Activated CD8-positive, alpha-beta T cell treated with anti-CD3 and anti-CD28 coated beads for 36 hours (primary cell): ENCODE data around the gene NHS. TPM values are rescaled to one million over a fixed set of nuclear protein-coding genes. Genes with fewer than 3 reads are reported as not detected.

Experiments
- ATAC-seq: fragments of 200-7000 bp; cut with Tn5 transposase; one replicate; pipeline ENCODE4 v1.10.0; 2021; ENCODE audit warnings: mild to moderate bottlenecking, moderate library complexity
- CTCF ChIA-PET: fragments of 350-600 bp; sonication (Branson Sonifier 250); formaldehyde crosslinking; loops from one replicate; lab custom pipeline; 2021; ENCODE audit warnings: antibody characterized with exemption; lab: Charles Lee
- POLR2A ChIA-PET: fragments of 350-600 bp; sonication (Branson Sonifier 250); formaldehyde crosslinking; loops from one replicate; lab custom pipeline; 2021; ENCODE audit warnings: antibody characterized with exemption; lab: Charles Lee
- DNase-seq: peaks from one replicate; pipeline ENCODE4 v3.0.0-alpha.2; 2020
- H3K27ac Mint-ChIP-seq: one replicate; pipeline ENCODE4 v1.8.0; 2021; ENCODE audit warnings: mild to moderate bottlenecking, mixed read lengths
- H3K27me3 Mint-ChIP-seq: one replicate; pipeline ENCODE4 v1.8.0; 2021; ENCODE audit warnings: mixed read lengths
- H3K36me3 Mint-ChIP-seq: one replicate; pipeline ENCODE4 v1.8.0; 2021; ENCODE audit warnings: low read depth, mixed read lengths
- H3K4me1 Mint-ChIP-seq: one replicate; pipeline ENCODE4 v1.8.0; 2021; ENCODE audit warnings: low read depth, mixed read lengths
- H3K4me3 Mint-ChIP-seq: one replicate; pipeline ENCODE4 v1.8.0; 2021; ENCODE audit warnings: mild to moderate bottlenecking, moderate library complexity, mixed read lengths
- H3K9me3 Mint-ChIP-seq: one replicate; pipeline ENCODE4 v1.8.0; 2021; ENCODE audit warnings: mixed read lengths
- CTCF ChIP-seq: fragments of 200-600 bp; IDR thresholded peaks from one replicate; pipeline ENCODE4 v1.8.0; 2022; ENCODE audit warnings: antibody characterized with exemption, mild to moderate bottlenecking
- intact Hi-C: fragments of 100-400 bp; cut with micrococcal nuclease; formaldehyde crosslinking; loops from one replicate; pipeline ENCODE4 v1.10.0; 2022
- total RNA-seq, 2 experiments: library from RNA; stranded (reverse); gene quantifications; one replicate each; pipeline ENCODE4 v1.2.3, GENCODE V29; 2021

Gene NHS
- total RNA-seq, 2 experiments from 2014 or later = 6.9 to 7.3 TPM

DNA sequence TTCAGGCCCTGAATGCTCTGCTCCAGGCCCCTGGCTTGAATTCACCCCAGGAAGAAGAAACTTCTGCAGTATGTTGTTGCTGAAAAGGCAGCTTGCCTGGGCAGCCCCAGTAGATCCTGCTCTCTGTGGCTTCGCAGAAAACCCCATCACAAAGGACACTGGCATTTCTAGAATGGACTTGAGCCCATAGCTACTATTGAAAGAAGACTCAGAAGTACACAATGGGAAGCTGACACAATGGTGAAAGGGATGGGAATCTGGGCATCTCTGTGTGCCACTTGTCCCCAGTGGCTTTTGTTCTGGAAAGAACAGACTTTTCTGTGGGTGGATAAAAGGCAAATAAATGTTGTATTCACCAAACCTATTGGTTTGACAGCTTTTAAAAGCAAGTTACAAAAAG, 294.9 kb downstream of the NHS start:
- H3K4me1 Mint-ChIP-seq = peaks cover 20% of the 10 kb centered on the region
- H3K27ac Mint-ChIP-seq = no peak overlapping the region
- peaks cover 2% of the 10 kb centered on the region for H3K36me3 Mint-ChIP-seq
- no peak for TF ChIP-seq CTCF
- intact Hi-C loops = no loop called here
- no peaks in the 10 kb centered on the region for H3K27me3 Mint-ChIP-seq
- no peak for DNase-seq
- ChIA-PET POLR2A (no interaction called here), CTCF (interaction anchor here (0.8 kb wide), 1 partner anchor 13 kb away, joined by 3 read pairs; no protein-coding TSS in a partner anchor)
- ATAC-seq = no peak
- H3K4me3 Mint-ChIP-seq = no peak overlapping the region
- no peaks in the 10 kb centered on the region for H3K9me3 Mint-ChIP-seq

GRCh38 chrX:17670874-17671273, 295.9 kb downstream of the NHS start:
- Mint-ChIP-seq H3K27ac (no peak overlapping the region), H3K9me3 (no peaks in the 10 kb centered on the region), H3K36me3 (peaks cover 2% of the 10 kb centered on the region), H3K27me3 (no peaks in the 10 kb centered on the region), H3K4me1 (peaks cover 20% of the 10 kb centered on the region), H3K4me3 (no peak overlapping the region)
- POLR2A ChIA-PET = no interaction called here
- CTCF ChIA-PET = no interaction called here
- ATAC-seq (no peak), DNase-seq (no peak)
- intact Hi-C loops = no loop called here
- no peak for TF ChIP-seq CTCF

DNA sequence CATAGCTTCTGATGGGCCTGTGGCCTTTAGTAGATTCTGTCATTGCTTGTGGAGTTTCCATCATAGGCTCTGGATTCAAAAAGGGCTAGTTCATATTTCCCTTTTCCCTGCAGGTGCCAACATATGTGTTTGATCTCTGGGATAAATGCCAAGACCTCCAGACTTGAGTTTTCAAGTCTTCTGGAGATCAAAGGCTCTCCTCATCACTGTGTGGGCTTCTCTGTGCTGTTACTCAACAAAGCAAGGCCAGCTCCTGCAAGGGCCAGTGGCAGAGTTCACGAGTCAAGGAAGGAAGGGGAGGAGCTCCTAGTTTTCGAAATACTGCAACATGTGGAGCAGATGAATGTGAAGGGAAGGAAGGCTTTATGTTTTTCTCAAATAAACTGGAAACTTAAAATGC, 299.6 kb downstream of the NHS start:
- TF ChIP-seq CTCF = no peak
- no peak for ATAC-seq

DNA sequence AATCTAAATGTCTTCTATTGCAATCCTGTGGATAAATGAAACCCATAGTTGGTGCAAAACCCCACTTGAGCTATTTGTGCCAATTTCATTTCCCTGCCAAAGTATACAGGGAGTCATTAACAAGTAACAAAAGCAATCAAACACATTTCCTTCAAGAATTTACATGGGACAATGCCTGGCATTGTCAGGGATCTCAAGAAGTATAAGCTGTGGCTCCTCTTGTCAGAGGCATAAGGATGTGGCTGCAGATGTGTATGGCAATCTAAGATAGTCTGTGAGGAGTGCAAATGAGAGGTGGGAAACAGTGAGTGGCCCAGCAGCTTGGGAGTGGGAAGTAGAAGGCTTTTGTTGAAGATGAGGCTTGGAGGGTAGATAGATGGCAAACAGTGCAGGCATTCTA, 304.3 kb downstream of the NHS start:
- H3K9me3 Mint-ChIP-seq = no peaks in the 10 kb centered on the region
- no peak overlapping the region for H3K27ac Mint-ChIP-seq
- CTCF ChIA-PET = no interaction called here
- intact Hi-C loops = no loop called here
- TF ChIP-seq CTCF = no peak
- POLR2A ChIA-PET = interaction anchor here (0.6 kb wide), 1 partner anchor 15 kb away, joined by 3 read pairs; no protein-coding TSS in a partner anchor
- H3K4me1 Mint-ChIP-seq = peaks cover 31% of the 10 kb centered on the region
- H3K27me3 Mint-ChIP-seq = no peaks in the 10 kb centered on the region
- H3K36me3 Mint-ChIP-seq = no peaks in the 10 kb centered on the region
- ATAC-seq (no peak), DNase-seq (no peak)
- no peak overlapping the region for H3K4me3 Mint-ChIP-seq

More for the DNA sequence above, 299.6 kb downstream of the NHS start:
- no peak for DNase-seq
- intact Hi-C loops = no loop called here
- H3K27ac Mint-ChIP-seq = no peak overlapping the region
- H3K9me3 Mint-ChIP-seq = no peaks in the 10 kb centered on the region
- POLR2A ChIA-PET = no interaction called here
- CTCF ChIA-PET = no interaction called here
- no peak overlapping the region for H3K4me3 Mint-ChIP-seq
- H3K36me3 Mint-ChIP-seq = no peaks in the 10 kb centered on the region
- peaks cover 5% of the 10 kb centered on the region for H3K4me1 Mint-ChIP-seq
- no peaks in the 10 kb centered on the region for H3K27me3 Mint-ChIP-seq

DNA sequence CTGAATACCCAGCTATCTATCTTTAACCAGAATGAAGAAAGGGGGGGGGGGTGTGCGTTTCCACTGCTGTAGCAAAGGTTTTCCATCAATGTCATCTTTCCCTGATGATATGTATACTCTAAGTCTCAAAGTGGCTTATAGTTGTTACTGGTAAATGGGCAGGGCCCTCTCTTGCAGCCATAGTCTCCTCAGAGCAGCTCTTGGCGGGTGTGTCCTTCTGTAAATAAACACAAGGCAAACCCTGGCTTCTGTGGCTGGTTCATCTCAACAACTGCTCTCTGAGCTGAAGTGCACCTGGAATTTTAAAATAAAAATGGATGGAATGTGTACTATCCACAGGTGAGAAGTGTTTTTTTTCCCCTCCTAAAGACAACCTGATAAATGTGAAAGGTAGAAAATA, 304.8 kb downstream of the NHS start:
- no peak for TF ChIP-seq CTCF
- ChIA-PET POLR2A (no interaction called here), CTCF (no interaction called here)
- intact Hi-C loops = loop anchor here (5.0 kb wide), 1 partner anchor 143 kb away; no protein-coding TSS in a partner anchor
- Mint-ChIP-seq H3K4me1 (peaks cover 29% of the 10 kb centered on the region), H3K36me3 (no peaks in the 10 kb centered on the region), H3K9me3 (no peaks in the 10 kb centered on the region), H3K27me3 (no peaks in the 10 kb centered on the region), H3K27ac (no peak overlapping the region), H3K4me3 (no peak overlapping the region)
- no peak for ATAC-seq
- no peak for DNase-seq
